Esophagus muscularis mucosa (tissue), 4 donors: Measurements from ENCODE around the gene POU2AF3.

Source experiments
- EP300 ChIP-seq: sonication (generic); formaldehyde crosslinking; IDR thresholded peaks from one replicate; pipeline ENCODE4 v1.6.1; 2017; ENCODE audit warnings: antibody characterized with exemption
- POLR2AphosphoS5 ChIP-seq, 2 donors: sonication (generic); formaldehyde crosslinking; IDR thresholded peaks; one replicate each; pipeline ENCODE4 v1.6.1; 2017; ENCODE audit warnings: antibody characterized with exemption in 2 of 2
- TF ChIP-seq, protein P1 (sequence below), 3 experiments: fragments of 200-600 bp in 2 of 3; fragments of 450-650 bp in 1 of 3; sonication (generic) in 2 of 3; IDR thresholded peaks; one replicate each; pipeline ENCODE4 v1.5.1; 2017 to 2019; ENCODE audit warnings: antibody characterized with exemption in 3 of 3, mild to moderate bottlenecking in 2 of 3, moderate library complexity in 1 of 3

DNA sequence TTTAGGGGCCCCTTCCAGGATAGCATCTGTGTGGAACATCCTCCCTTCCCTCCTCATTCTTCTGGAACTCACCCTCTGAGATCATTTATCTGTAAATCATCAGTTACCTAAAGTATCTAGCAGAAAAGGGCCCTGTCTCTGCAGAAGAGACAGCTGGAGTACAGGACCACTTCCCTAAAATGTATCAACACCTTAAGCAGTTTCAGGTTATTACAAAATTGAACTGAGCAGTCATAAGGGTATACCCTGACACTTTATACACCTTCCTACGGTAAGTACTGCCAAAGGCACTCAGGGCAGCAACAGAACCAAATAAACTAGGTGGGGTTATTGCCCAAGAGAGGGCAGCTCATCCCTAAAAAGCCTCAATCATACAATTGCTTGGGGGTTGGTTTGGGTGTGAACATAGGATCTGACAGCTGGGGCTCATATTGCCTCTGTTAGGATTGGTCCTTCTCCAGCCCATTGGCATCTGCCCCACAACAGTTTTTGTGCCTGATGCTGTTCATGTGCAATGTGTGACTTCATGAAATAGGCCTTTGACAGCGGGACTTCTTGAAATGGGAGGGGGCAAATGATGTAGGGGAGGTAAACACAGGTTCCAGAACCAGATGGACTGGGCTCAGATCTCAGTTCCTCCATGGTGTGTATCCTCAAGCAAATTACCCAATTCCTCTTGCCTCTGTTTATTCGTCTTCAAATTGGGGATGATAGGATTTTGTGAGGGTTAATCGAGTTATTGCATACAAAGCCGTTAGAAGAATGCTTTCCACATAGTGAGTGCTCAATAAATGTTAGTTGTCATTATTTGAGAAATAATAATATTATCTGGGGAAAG is 2.9 kb downstream of the POU2AF3 start:
- TF ChIP-seq, protein P1, sequence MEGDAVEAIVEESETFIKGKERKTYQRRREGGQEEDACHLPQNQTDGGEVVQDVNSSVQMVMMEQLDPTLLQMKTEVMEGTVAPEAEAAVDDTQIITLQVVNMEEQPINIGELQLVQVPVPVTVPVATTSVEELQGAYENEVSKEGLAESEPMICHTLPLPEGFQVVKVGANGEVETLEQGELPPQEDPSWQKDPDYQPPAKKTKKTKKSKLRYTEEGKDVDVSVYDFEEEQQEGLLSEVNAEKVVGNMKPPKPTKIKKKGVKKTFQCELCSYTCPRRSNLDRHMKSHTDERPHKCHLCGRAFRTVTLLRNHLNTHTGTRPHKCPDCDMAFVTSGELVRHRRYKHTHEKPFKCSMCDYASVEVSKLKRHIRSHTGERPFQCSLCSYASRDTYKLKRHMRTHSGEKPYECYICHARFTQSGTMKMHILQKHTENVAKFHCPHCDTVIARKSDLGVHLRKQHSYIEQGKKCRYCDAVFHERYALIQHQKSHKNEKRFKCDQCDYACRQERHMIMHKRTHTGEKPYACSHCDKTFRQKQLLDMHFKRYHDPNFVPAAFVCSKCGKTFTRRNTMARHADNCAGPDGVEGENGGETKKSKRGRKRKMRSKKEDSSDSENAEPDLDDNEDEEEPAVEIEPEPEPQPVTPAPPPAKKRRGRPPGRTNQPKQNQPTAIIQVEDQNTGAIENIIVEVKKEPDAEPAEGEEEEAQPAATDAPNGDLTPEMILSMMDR (IDR thresholded peaks at IDR 0.05): no peak
- no peak for TF ChIP-seq EP300
- TF ChIP-seq POLR2AphosphoS5 (IDR thresholded peaks at IDR 0.05): no peak
